OCI-LY7 (cell line): ENCODE measurements around the gene KLF15.

Experiments
- CTCF ChIP-seq: fragments of 200-600 bp; sonication (generic); conservative IDR thresholded peaks from 2 replicates; pipeline ENCODE4 v1.5.1; 2014; ENCODE audit warnings: mild to moderate bottlenecking, antibody characterized with exemption, low read length, moderate library complexity, mixed read lengths
- EZH2phosphoT487 ChIP-seq: fragments of 200-600 bp; sonication (generic); IDR thresholded peaks from 2 replicates; pipeline ENCODE4 v1.6.1; 2018; ENCODE audit warnings: low read depth, borderline replicate concordance, mild to moderate bottlenecking, mixed run types, antibody characterized with exemption, low read length, moderate library complexity, mixed read lengths

DNA sequence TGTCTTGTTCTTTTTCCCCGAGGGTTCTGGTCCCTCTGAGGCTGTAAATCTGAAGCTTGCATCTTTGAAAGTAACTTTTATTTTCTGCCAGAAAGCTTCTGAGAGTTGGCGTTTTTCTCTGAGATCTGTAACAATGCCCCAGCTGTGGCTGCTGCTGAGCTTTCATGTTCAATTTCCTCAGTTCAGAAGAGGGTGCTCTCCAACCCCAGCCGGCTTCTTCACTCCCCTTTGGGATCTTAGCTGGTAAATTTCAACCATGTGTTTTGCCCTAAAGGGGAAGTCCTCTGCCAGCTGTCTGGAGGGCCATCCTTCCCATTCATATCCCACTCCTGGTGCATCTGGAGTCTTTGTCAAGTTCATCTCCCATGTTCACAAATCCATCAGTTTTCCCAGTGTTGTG lies 19.2 kb upstream of the KLF15 start:
- TF ChIP-seq CTCF (no peak), EZH2phosphoT487 (no peak)
